SU-DHL-6 (cell line): ENCODE measurements around the gene MYOD1.

Source experiments
- H2AFZ ChIP-seq: fragments of 200-600 bp; sonication (generic); 2 replicates; pipeline ENCODE4 v1.6.1; 2014; ENCODE audit warnings: low read depth, mild to moderate bottlenecking, moderate library complexity, mixed read lengths, antibody characterized with exemption, low read length; ENCODE audit not compliant: severe bottlenecking
- H3F3A ChIP-seq: fragments of 200-600 bp; shearing (Covaris generic); 2 replicates; pipeline ENCODE4 v1.6.0; 2016; ENCODE audit warnings: antibody characterized with exemption, mild to moderate bottlenecking; ENCODE audit not compliant: insufficient read depth
- H3K27ac ChIP-seq: fragments of 200-600 bp; sonication (generic); 2 replicates; pipeline ENCODE4 v1.5.1; 2016; ENCODE audit warnings: low read depth, mild to moderate bottlenecking, low read length, moderate library complexity, mixed read lengths
- H3K27me3 ChIP-seq: fragments of 200-600 bp; sonication (generic), shearing (Covaris generic); 2 replicates; pipeline ENCODE4 v1.6.0; 2014; ENCODE audit warnings: mild to moderate bottlenecking, low read length
- H3K36me3 ChIP-seq: fragments of 200-600 bp; sonication (generic); 2 replicates; pipeline ENCODE4 v1.6.1; 2014; ENCODE audit warnings: mild to moderate bottlenecking, low read length, mixed read lengths
- H3K4me2 ChIP-seq: fragments of 300-600, 200-600 bp; shearing (Covaris generic), sonication (generic); 2 replicates; pipeline ENCODE4 v1.6.0; 2014; ENCODE audit warnings: low read length, low read depth, mild to moderate bottlenecking; ENCODE audit not compliant: poor library complexity, severe bottlenecking
- H3K4me3 ChIP-seq: fragments of 200-600 bp; sonication (generic); 2 replicates; pipeline ENCODE4 v1.5.1; 2014; ENCODE audit warnings: antibody characterized with exemption, low read length, mild to moderate bottlenecking, mixed read lengths; ENCODE audit not compliant: insufficient read depth, poor library complexity, severe bottlenecking
- H3K79me2 ChIP-seq: fragments of 200-600 bp; sonication (generic); 2 replicates; pipeline ENCODE4 v1.6.1; 2014; ENCODE audit warnings: mild to moderate bottlenecking, low read length, moderate library complexity; ENCODE audit not compliant: insufficient read depth
- H3K9ac ChIP-seq: fragments of 200-600 bp; sonication (generic); 2 replicates; pipeline ENCODE4 v1.7.0; 2014; ENCODE audit warnings: mild to moderate bottlenecking, low read length
- H3K9me2 ChIP-seq: fragments of 200-600 bp; sonication (generic); replicated peaks from 2 replicates; pipeline ENCODE4 v1.6.1; 2014; ENCODE audit warnings: low read length; ENCODE audit not compliant: insufficient read depth
- H3K9me3 ChIP-seq: fragments of 200-600 bp; sonication (generic); 2 replicates; pipeline ENCODE4 v1.6.1; 2014; ENCODE audit warnings: low read length, mixed read lengths; ENCODE audit not compliant: insufficient read depth
- H4K20me1 ChIP-seq: fragments of 200-600 bp; sonication (generic); 2 replicates; pipeline ENCODE4 v1.6.1; 2014; ENCODE audit warnings: low read depth, mild to moderate bottlenecking, antibody characterized with exemption, low read length, moderate library complexity, mixed read lengths
- EZH2phosphoT487 ChIP-seq: fragments of 200-600 bp; sonication (generic), shearing (Covaris generic); conservative IDR thresholded peaks from 2 replicates; pipeline ENCODE4 v1.6.1; 2018; ENCODE audit warnings: mild to moderate bottlenecking, antibody characterized with exemption, low read length, moderate library complexity, mixed read lengths
- TF ChIP-seq, protein P1 (sequence below): fragments of 200-600 bp; sonication (generic); IDR thresholded peaks from one replicate; pipeline ENCODE4 v1.5.1; 2017; ENCODE audit warnings: antibody characterized with exemption, mild to moderate bottlenecking, low read length, moderate library complexity; ENCODE audit not compliant: insufficient read depth, poor library complexity, severe bottlenecking

MYOD1 gene

DNA sequence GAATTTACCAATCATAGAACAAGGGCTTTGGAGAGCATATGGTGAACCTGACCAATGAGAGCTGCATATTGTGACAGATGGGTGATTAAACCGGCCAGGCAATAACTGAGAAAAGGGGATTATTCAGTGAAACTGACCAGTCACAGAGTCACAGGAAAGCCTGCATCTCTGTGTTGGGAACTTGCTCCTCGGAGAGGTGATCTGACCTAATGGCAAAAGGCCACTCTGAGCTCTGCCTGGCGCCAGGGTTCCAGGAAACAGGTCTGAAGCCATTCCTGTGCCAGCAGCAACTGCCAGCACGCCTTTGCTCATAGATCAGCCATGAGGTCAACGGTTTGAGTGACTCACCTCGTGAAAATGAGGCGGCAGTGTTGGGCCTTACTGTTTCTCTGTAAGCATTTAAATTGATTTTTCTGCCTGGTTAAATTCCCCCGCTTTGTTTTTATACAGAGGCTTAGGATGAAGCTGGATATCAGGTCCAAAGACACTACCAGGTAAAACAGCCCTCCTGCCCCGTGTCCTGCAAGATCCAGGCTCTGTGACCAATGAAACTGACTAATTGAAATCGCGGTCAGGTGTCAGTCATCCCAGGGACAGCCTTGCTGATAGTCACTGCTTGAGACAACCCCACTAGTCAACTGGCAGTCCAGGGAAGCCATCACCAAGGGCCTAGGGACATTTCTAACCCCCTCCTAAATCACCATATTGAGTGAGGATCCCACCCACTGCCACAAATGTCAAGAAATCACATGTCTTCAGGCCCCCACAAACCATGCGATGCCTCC is 35.8 kb upstream of the MYOD1 start:
- no peaks in the 10 kb centered on the region for H3K27me3 ChIP-seq
- no peaks in the 10 kb centered on the region for H3K9me3 ChIP-seq
- no peaks in the 10 kb centered on the region for H3K36me3 ChIP-seq
- no peak overlapping the region for H2AFZ ChIP-seq
- H3K4me3 ChIP-seq, result no peak overlapping the region
- no peaks in the 10 kb centered on the region for H3F3A ChIP-seq
- H3K79me2 ChIP-seq, result no peaks in the 10 kb centered on the region
- no peaks in the 10 kb centered on the region for H3K9me2 ChIP-seq
- TF ChIP-seq EZH2phosphoT487, result no peak
- TF ChIP-seq, protein P1, sequence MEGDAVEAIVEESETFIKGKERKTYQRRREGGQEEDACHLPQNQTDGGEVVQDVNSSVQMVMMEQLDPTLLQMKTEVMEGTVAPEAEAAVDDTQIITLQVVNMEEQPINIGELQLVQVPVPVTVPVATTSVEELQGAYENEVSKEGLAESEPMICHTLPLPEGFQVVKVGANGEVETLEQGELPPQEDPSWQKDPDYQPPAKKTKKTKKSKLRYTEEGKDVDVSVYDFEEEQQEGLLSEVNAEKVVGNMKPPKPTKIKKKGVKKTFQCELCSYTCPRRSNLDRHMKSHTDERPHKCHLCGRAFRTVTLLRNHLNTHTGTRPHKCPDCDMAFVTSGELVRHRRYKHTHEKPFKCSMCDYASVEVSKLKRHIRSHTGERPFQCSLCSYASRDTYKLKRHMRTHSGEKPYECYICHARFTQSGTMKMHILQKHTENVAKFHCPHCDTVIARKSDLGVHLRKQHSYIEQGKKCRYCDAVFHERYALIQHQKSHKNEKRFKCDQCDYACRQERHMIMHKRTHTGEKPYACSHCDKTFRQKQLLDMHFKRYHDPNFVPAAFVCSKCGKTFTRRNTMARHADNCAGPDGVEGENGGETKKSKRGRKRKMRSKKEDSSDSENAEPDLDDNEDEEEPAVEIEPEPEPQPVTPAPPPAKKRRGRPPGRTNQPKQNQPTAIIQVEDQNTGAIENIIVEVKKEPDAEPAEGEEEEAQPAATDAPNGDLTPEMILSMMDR, result no peak
- no peaks in the 10 kb centered on the region for H4K20me1 ChIP-seq
- no peak overlapping the region for H3K9ac ChIP-seq
- no peak overlapping the region for H3K27ac ChIP-seq
- H3K4me2 ChIP-seq, result no peak overlapping the region

DNA sequence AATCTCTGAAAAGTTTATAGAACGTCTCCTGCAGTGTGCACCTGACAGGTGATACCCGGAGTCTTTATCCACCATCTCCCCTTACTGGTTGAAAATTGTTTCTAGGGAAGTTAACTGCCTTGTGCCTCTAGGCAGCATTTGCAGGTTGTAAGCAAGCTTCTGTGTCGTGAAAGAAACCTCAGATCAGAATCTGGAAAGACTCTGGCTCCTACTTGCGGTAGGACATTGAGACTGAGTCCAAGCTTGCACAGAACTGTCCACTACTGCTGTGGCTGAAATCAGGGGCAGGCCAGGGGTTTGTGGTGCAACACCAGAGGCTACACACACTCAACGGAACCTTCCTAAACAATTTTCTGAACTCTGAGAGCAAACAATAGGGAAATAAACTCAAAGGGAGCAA is 34.8 kb upstream of the MYOD1 start:
- Histone ChIP-seq H3F3A (no peaks in the 10 kb centered on the region), H3K9ac (no peak overlapping the region), H4K20me1 (no peaks in the 10 kb centered on the region), H3K27ac (no peak overlapping the region), H2AFZ (no peak overlapping the region), H3K4me3 (no peak overlapping the region), H3K27me3 (no peaks in the 10 kb centered on the region), H3K79me2 (no peaks in the 10 kb centered on the region), H3K36me3 (no peaks in the 10 kb centered on the region), H3K9me2 (no peaks in the 10 kb centered on the region), H3K4me2 (no peak overlapping the region), H3K9me3 (no peaks in the 10 kb centered on the region)
- TF ChIP-seq EZH2phosphoT487, result no peak
- TF ChIP-seq, protein P1, result no peak

DNA sequence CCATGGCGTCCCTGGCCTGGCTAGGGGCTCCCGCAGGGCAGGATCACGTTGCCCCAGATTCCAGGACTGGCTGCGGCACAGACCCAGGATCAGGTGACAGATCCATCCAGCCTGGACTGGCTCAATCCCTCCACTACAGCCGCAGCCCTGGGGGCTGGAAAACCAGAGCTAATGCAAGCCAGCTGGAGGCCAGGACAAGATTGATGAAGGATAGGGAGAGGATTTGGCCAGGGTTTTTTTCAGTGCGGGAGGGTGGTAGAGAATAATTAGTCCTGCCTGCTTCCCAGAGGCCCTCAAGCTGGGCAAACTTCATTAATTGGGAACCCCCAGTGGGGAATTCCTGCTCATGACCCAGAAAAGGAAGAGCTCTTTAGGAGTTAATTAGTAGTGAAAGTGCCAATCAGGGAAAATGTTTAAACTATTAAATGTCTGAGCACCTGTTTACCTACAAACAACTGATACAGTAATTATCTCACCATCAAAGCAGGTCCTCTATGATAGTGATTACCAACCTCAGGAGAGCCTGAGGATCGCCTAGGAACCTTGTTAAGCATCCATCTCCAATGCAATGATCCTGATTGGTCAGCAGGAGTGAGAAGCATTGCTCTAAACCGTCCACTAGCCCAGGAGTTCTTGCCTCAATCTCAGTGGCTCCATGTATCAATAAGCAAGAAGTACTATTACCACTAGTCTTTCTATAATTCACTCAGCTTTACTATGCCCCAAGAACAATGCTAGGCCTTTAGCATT is 33.0 kb upstream of the MYOD1 start:
- Histone ChIP-seq H2AFZ (no peak overlapping the region), H3K4me2 (no peak overlapping the region), H4K20me1 (no peaks in the 10 kb centered on the region), H3K36me3 (no peaks in the 10 kb centered on the region), H3K79me2 (no peaks in the 10 kb centered on the region), H3K9ac (no peak overlapping the region), H3K27me3 (no peaks in the 10 kb centered on the region; the same call in 1 of the 2 replicates), H3K27ac (no peak overlapping the region), H3K9me3 (no peaks in the 10 kb centered on the region), H3K4me3 (no peak overlapping the region), H3F3A (no peaks in the 10 kb centered on the region), H3K9me2 (no peaks in the 10 kb centered on the region)
- TF ChIP-seq, protein P1, result no peak
- TF ChIP-seq EZH2phosphoT487, result no peak
